Measurements from ENCODE around the gene LGALS14.
"Not testable (repeated sequence)": the region's sequence is repeated elsewhere in the genome, so short reads cannot be mapped to it uniquely, and the experiment has no call there.

The LGALS14 gene

GRCh38 chr19:39704181-39705044, at the start of gene LGALS14:
Gene LGALS14 (plus strand): TSS chr19:39704481. CDS start chr19:39704529, 48 bp downstream.
- H3K4me1 Mint-ChIP-seq (ENCODE audit: low read depth), result peaks cover 38% of the 10 kb centered on the region
- peak; percentile 41 for DNase-seq
- no peak within 1 kb of the TSS for H3K4me3 Mint-ChIP-seq
- H3K27me3 Mint-ChIP-seq, result peaks cover 13% of the 10 kb centered on the region
- no peaks in the 10 kb centered on the region for H3K9me3 Mint-ChIP-seq
- no peaks in the 10 kb centered on the region for H3K36me3 Mint-ChIP-seq (ENCODE audit: low read depth)
- peak within 1 kb of the TSS; percentile 81 for H3K27ac Mint-ChIP-seq

GRCh38 chr19:39655613-39656012, 48.7 kb upstream of the LGALS14 start, which contains the start of gene LGALS16:
Gene LGALS16 (plus strand): TSS chr19:39655913. CDS start chr19:39655962, 49 bp downstream.
- H3K4me3 Mint-ChIP-seq, result no peak within 1 kb of the TSS
- no peaks in the 10 kb centered on the region for H3K9me3 Mint-ChIP-seq
- peaks cover 45% of the 10 kb centered on the region for H3K27me3 Mint-ChIP-seq
- no peaks in the 10 kb centered on the region for H3K4me1 Mint-ChIP-seq (ENCODE audit: low read depth)
- no peak within 1 kb of the TSS for H3K27ac Mint-ChIP-seq
- DNase-seq, result no peak
- no peaks in the 10 kb centered on the region for H3K36me3 Mint-ChIP-seq (ENCODE audit: low read depth)

- no peak for DNase-seq
- H3K27me3 Mint-ChIP-seq, result peaks cover 16% of the 10 kb centered on the region
- no peak overlapping the region for H3K27ac Mint-ChIP-seq
- H3K36me3 Mint-ChIP-seq (ENCODE audit: low read depth), result no peaks in the 10 kb centered on the region
- H3K9me3 Mint-ChIP-seq, result no peaks in the 10 kb centered on the region
- H3K4me3 Mint-ChIP-seq, result no peak overlapping the region
- peaks cover 5% of the 10 kb centered on the region for H3K4me1 Mint-ChIP-seq (ENCODE audit: low read depth)
These were observed 44.5 kb upstream of the LGALS14 start for GRCh38 chr19:39659791-39660190.

GRCh38 chr19:39660661-39661060, 43.6 kb upstream of the LGALS14 start:
- no peaks in the 10 kb centered on the region for H3K36me3 Mint-ChIP-seq (ENCODE audit: low read depth)
- peaks cover 5% of the 10 kb centered on the region for H3K4me1 Mint-ChIP-seq (ENCODE audit: low read depth)
- peaks cover 15% of the 10 kb centered on the region for H3K27me3 Mint-ChIP-seq
- DNase-seq, result no peak
- H3K27ac Mint-ChIP-seq, result no peak overlapping the region
- H3K9me3 Mint-ChIP-seq, result no peaks in the 10 kb centered on the region
- no peak overlapping the region for H3K4me3 Mint-ChIP-seq

GRCh38 chr19:39661565-39661964, 42.7 kb upstream of the LGALS14 start:
- H3K9me3 Mint-ChIP-seq, result no peaks in the 10 kb centered on the region
- no peaks in the 10 kb centered on the region for H3K36me3 Mint-ChIP-seq (ENCODE audit: low read depth)
- peaks cover 5% of the 10 kb centered on the region for H3K4me1 Mint-ChIP-seq (ENCODE audit: low read depth)
- DNase-seq, result no peak
- H3K27ac Mint-ChIP-seq, result no peak overlapping the region
- H3K4me3 Mint-ChIP-seq, result no peak overlapping the region
- H3K27me3 Mint-ChIP-seq, result peaks cover 16% of the 10 kb centered on the region

- Mint-ChIP-seq H3K4me1 (ENCODE audit: low read depth) (peaks cover 20% of the 10 kb centered on the region), H3K27me3 (peaks cover 28% of the 10 kb centered on the region)
- not testable (repeated sequence) for DNase-seq; H3K27ac Mint-ChIP-seq; H3K4me3 Mint-ChIP-seq; H3K36me3 Mint-ChIP-seq (ENCODE audit: low read depth); H3K9me3 Mint-ChIP-seq
These were observed 34.4 kb upstream of the LGALS14 start for GRCh38 chr19:39669860-39670259.

GRCh38 chr19:39670998-39671397, 33.3 kb upstream of the LGALS14 start:
- no peak overlapping the region for H3K27ac Mint-ChIP-seq

GRCh38 chr19:39671739-39672363, 32.4 kb upstream of the LGALS14 start:
- no peak for DNase-seq
- Mint-ChIP-seq H3K27ac (no peak overlapping the region), H3K9me3 (no peaks in the 10 kb centered on the region), H3K4me1 (ENCODE audit: low read depth) (peaks cover 34% of the 10 kb centered on the region), H3K27me3 (peaks cover 21% of the 10 kb centered on the region), H3K36me3 (ENCODE audit: low read depth) (no peaks in the 10 kb centered on the region), H3K4me3 (no peak overlapping the region)

More at GRCh38 chr19:39670998-39671397, 33.3 kb upstream of the LGALS14 start:
- Mint-ChIP-seq H3K4me1 (ENCODE audit: low read depth) (peaks cover 30% of the 10 kb centered on the region), H3K36me3 (ENCODE audit: low read depth) (no peaks in the 10 kb centered on the region), H3K27me3 (peaks cover 28% of the 10 kb centered on the region), H3K9me3 (no peaks in the 10 kb centered on the region), H3K4me3 (no peak overlapping the region)
- DNase-seq, result no peak

GRCh38 chr19:39672473-39672872, 31.8 kb upstream of the LGALS14 start:
- no peak for DNase-seq
- Mint-ChIP-seq H3K27ac (no peak overlapping the region), H3K9me3 (no peaks in the 10 kb centered on the region), H3K36me3 (ENCODE audit: low read depth) (no peaks in the 10 kb centered on the region), H3K4me1 (ENCODE audit: low read depth) (peaks cover 40% of the 10 kb centered on the region), H3K27me3 (peaks cover 15% of the 10 kb centered on the region), H3K4me3 (no peak overlapping the region)

GRCh38 chr19:39673862-39674261, 30.4 kb upstream of the LGALS14 start:
- H3K4me1 Mint-ChIP-seq (ENCODE audit: low read depth), result peaks cover 52% of the 10 kb centered on the region
- not testable (repeated sequence) for DNase-seq; H3K9me3 Mint-ChIP-seq; H3K36me3 Mint-ChIP-seq (ENCODE audit: low read depth); H3K4me3 Mint-ChIP-seq; H3K27ac Mint-ChIP-seq
- H3K27me3 Mint-ChIP-seq, result peaks cover 14% of the 10 kb centered on the region

GRCh38 chr19:39676004-39676403, 28.3 kb upstream of the LGALS14 start:
- Mint-ChIP-seq H3K4me1 (ENCODE audit: low read depth) (peaks cover 71% of the 10 kb centered on the region), H3K4me3 (peak overlapping the region; percentile 15), H3K27me3 (peaks cover 11% of the 10 kb centered on the region), H3K27ac (peak overlapping the region; percentile 88), H3K9me3 (no peaks in the 10 kb centered on the region), H3K36me3 (ENCODE audit: low read depth) (no peaks in the 10 kb centered on the region)
- DNase-seq, result no peak

GRCh38 chr19:39677961-39678889, 26.1 kb upstream of the LGALS14 start:
- Mint-ChIP-seq H3K27ac (peak overlapping the region; percentile 94), H3K9me3 (no peaks in the 10 kb centered on the region), H3K4me3 (peak overlapping the region; percentile 58), H3K4me1 (ENCODE audit: low read depth) (peaks cover 59% of the 10 kb centered on the region), H3K36me3 (ENCODE audit: low read depth) (no peaks in the 10 kb centered on the region), H3K27me3 (peaks cover 2% of the 10 kb centered on the region)
- no peak for DNase-seq

GRCh38 chr19:39679056-39679790, 25.1 kb upstream of the LGALS14 start:
- peak overlapping the region; percentile 58 for H3K4me3 Mint-ChIP-seq
- H3K4me1 Mint-ChIP-seq (ENCODE audit: low read depth), result peaks cover 51% of the 10 kb centered on the region
- H3K27me3 Mint-ChIP-seq, result no peaks in the 10 kb centered on the region
- DNase-seq, result peak; percentile 52
- H3K36me3 Mint-ChIP-seq (ENCODE audit: low read depth), result no peaks in the 10 kb centered on the region
- no peaks in the 10 kb centered on the region for H3K9me3 Mint-ChIP-seq
- peak overlapping the region; percentile 94 for H3K27ac Mint-ChIP-seq

- Mint-ChIP-seq H3K27ac (peak overlapping the region; percentile 94), H3K4me3 (peak overlapping the region; percentile 58), H3K4me1 (ENCODE audit: low read depth) (peaks cover 51% of the 10 kb centered on the region), H3K9me3 (no peaks in the 10 kb centered on the region), H3K36me3 (ENCODE audit: low read depth) (no peaks in the 10 kb centered on the region), H3K27me3 (no peaks in the 10 kb centered on the region)
- DNase-seq, result peak; percentile 63
These were observed 24.5 kb upstream of the LGALS14 start for GRCh38 chr19:39679791-39680168.
